ENCODE data around the gene EIF2S1. TPM values are rescaled to one million over a fixed set of nuclear protein-coding genes. Genes with fewer than 3 reads are reported as not detected.

Gene EIF2S1
- total and polyA plus RNA-seq, 2 experiments from 2014 or later = 121 to 170 TPM

- no peak overlapping the region for H3K27ac Mint-ChIP-seq
- H3K4me3 Mint-ChIP-seq = no peak overlapping the region
- Histone ChIP-seq H3K4me3 (no peak overlapping the region), H3K27ac (ENCODE audit: low read depth) (no peak overlapping the region), H3F3A (replicated peaks; ENCODE audit: low read depth) (no peaks in the 10 kb centered on the region), H3K36me3 (ENCODE audit: insufficient read depth) (peaks cover 53% of the 10 kb centered on the region), H3K4me2 (no peak overlapping the region), H3K27me3 (ENCODE audit: insufficient read depth) (no peaks in the 10 kb centered on the region), H3K9me2 (ENCODE audit: insufficient read depth) (no peaks in the 10 kb centered on the region), H3K4me1 (ENCODE audit: insufficient read depth) (no peaks in the 10 kb centered on the region), H4K20me1 (replicated peaks; ENCODE audit: insufficient read depth) (peaks cover 13% of the 10 kb centered on the region), H2AFZ (no peak overlapping the region), H3K79me2 (replicated peaks; ENCODE audit: insufficient read depth) (peaks cover 7% of the 10 kb centered on the region; the same call in 1 of the 2 replicates)
- no peaks in the 10 kb centered on the region for H3K27me3 Mint-ChIP-seq (ENCODE audit: insufficient read depth, low read depth, poor library complexity)
- peaks cover 70% of the 10 kb centered on the region for H3K36me3 Mint-ChIP-seq (ENCODE audit: low read depth)
- TF ChIP-seq REST (IDR thresholded peaks at IDR 0.05; ENCODE audit: unreplicated experiment) (no peak), STAT1 (IDR thresholded peaks at IDR 0.05; ENCODE audit: unreplicated experiment) (no peak), NANOG (IDR thresholded peaks at IDR 0.05; ENCODE audit: borderline replicate concordance) (no peak), CTCF (conservative IDR thresholded peaks at IDR 0.05; ENCODE audit: low read depth in 2 of 2) (peak in 1 of 2 experiments; percentile 15; a peak in 1 of 4 replicates)
- no peak for DNase-seq (ENCODE audit: low spot score)
- no peaks in the 10 kb centered on the region for H3K9me3 Mint-ChIP-seq
- no peak for ATAC-seq
- H3K4me1 Mint-ChIP-seq = no peaks in the 10 kb centered on the region
Measured at GRCh38 chr14:67373347-67373746, 13.2 kb downstream of the EIF2S1 start.

GRCh38 chr14:67377916-67378315 lies 17.8 kb downstream of the EIF2S1 start:
- Mint-ChIP-seq H3K4me1 (no peaks in the 10 kb centered on the region), H3K9me3 (no peaks in the 10 kb centered on the region), H3K27me3 (ENCODE audit: insufficient read depth, low read depth, poor library complexity) (no peaks in the 10 kb centered on the region), H3K4me3 (no peak overlapping the region), H3K36me3 (ENCODE audit: low read depth) (peaks cover 73% of the 10 kb centered on the region), H3K27ac (no peak overlapping the region)
- DNase-seq (ENCODE audit: low spot score) = no peak
- Histone ChIP-seq H3K4me1 (ENCODE audit: insufficient read depth) (no peaks in the 10 kb centered on the region), H3K27me3 (ENCODE audit: insufficient read depth) (no peaks in the 10 kb centered on the region), H2AFZ (no peak overlapping the region), H3K36me3 (ENCODE audit: insufficient read depth) (peaks cover 64% of the 10 kb centered on the region), H4K20me1 (replicated peaks; ENCODE audit: insufficient read depth) (peaks cover 13% of the 10 kb centered on the region; the same call in 1 of the 2 replicates), H3K9me2 (ENCODE audit: insufficient read depth) (no peaks in the 10 kb centered on the region), H3K79me2 (replicated peaks; ENCODE audit: insufficient read depth) (no peaks in the 10 kb centered on the region; the same call in 1 of the 2 replicates), H3K27ac (ENCODE audit: low read depth) (no peak overlapping the region), H3K4me2 (no peak overlapping the region), H3F3A (replicated peaks; ENCODE audit: low read depth) (no peaks in the 10 kb centered on the region), H3K4me3 (no peak overlapping the region)
- ATAC-seq = no peak
- no peak for TF ChIP-seq JUNB (IDR thresholded peaks at IDR 0.05; ENCODE audit: unreplicated experiment)

Data from GM23338 (cell line).